ENCODE data around the gene PARP6. TPM values are rescaled to one million over a fixed set of nuclear protein-coding genes. Genes with fewer than 3 reads are reported as not detected.

The PARP6 gene
- total RNA-seq, 3 donors from 2014 or later (not counting 1 experiment from before 2014, with no cell fraction given): 132 to 135 (median 132) TPM

DNA sequence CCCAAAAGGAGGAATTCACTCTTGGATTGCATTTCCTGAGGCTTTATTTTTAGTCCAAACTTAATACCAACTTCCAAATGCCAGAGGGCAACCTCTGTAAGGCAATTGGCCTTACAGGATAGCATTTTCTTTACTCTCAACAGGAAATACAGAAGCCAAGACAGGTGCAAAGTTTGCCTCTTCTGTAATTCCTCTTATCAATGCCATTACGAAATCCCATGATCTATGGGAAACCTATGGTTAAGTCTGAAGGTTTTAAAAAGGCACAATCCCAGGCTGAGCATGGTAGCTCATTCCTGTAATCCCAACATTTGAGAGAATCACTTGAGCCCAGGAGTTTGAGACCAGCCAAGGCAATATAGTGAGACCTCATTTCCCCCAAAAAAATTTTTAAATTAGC is 56.3 kb downstream of the PARP6 start:
- Mint-ChIP-seq H3K4me1 (peaks cover 6 to 16% of the 10 kb centered on the region in 2 donors), H3K9me3 (no peaks in the 10 kb centered on the region), H3K27ac (no peak overlapping the region), H3K4me3 (no peak overlapping the region), H3K27me3 (ENCODE audit: low read depth in 2 of 2) (no peaks in the 10 kb centered on the region), H3K36me3 (no peaks in the 10 kb centered on the region)
- no peaks in the 10 kb centered on the region for H3K27me3 ChIP-seq (ENCODE audit: control insufficient read depth, insufficient read depth, low read length)
- DNase-seq: no peak
- peaks cover 71% of the 10 kb centered on the region for H3K36me3 ChIP-seq (ENCODE audit: control insufficient read depth, insufficient read depth, low read length)
- intact Hi-C loops (cut with micrococcal nuclease): no loop called here
- no peak overlapping the region for H3K27ac ChIP-seq (ENCODE audit: low read length)
- no peak for ATAC-seq
- TF ChIP-seq, protein P1, sequence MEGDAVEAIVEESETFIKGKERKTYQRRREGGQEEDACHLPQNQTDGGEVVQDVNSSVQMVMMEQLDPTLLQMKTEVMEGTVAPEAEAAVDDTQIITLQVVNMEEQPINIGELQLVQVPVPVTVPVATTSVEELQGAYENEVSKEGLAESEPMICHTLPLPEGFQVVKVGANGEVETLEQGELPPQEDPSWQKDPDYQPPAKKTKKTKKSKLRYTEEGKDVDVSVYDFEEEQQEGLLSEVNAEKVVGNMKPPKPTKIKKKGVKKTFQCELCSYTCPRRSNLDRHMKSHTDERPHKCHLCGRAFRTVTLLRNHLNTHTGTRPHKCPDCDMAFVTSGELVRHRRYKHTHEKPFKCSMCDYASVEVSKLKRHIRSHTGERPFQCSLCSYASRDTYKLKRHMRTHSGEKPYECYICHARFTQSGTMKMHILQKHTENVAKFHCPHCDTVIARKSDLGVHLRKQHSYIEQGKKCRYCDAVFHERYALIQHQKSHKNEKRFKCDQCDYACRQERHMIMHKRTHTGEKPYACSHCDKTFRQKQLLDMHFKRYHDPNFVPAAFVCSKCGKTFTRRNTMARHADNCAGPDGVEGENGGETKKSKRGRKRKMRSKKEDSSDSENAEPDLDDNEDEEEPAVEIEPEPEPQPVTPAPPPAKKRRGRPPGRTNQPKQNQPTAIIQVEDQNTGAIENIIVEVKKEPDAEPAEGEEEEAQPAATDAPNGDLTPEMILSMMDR (IDR thresholded peaks at IDR 0.05): no peak
- H3K4me3 ChIP-seq (ENCODE audit: low read length): no peak overlapping the region
- H3K9me3 ChIP-seq (ENCODE audit: control insufficient read depth, insufficient read depth, low read length): no peaks in the 10 kb centered on the region
- 83% methylated on average over 1 of the region's 1 CpG for WGBS (ENCODE audit: insufficient coverage)
- H3K4me1 ChIP-seq (ENCODE audit: control insufficient read depth, insufficient read depth, low read length): no peaks in the 10 kb centered on the region

DNA sequence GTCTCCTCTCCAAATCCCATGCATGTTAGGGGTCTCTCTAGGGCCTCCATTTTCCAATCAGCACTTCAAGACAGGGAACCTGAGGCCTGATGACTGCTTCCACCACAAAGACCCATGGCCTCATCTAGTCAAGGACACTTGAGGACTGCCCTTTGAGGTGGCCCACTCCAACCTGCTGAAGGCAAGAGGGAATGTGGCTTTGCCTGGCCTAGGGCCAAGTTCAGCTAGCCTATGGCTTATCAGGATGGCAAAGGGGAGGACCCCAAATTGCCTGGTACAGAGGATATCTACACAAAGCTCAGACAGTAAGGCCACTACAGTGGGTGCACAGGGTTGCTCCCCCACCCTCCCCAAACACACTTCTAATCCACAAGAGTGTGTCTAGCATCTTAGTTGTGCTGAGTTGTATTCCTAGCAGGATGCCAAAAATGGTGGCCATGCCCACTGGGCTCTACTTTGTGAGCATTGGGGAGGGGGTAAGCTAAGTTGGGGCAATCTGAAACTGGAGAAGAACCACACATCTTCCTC is 64.7 kb downstream of the PARP6 start:
- no peaks in the 10 kb centered on the region for H3K4me1 Mint-ChIP-seq
- H3K27ac ChIP-seq (ENCODE audit: low read length): no peak overlapping the region
- no peak overlapping the region for H3K4me3 ChIP-seq (ENCODE audit: low read length)
- intact Hi-C loops (cut with micrococcal nuclease): no loop called here
- H3K27ac Mint-ChIP-seq: no peak overlapping the region
- H3K4me1 ChIP-seq (ENCODE audit: control insufficient read depth, insufficient read depth, low read length): no peaks in the 10 kb centered on the region
- no peaks in the 10 kb centered on the region for H3K9me3 ChIP-seq (ENCODE audit: control insufficient read depth, insufficient read depth, low read length)
- H3K36me3 Mint-ChIP-seq: peaks cover 15% of the 10 kb centered on the region
- TF ChIP-seq, protein P1 (IDR thresholded peaks at IDR 0.05): no peak
- no peak for DNase-seq
- H3K4me3 Mint-ChIP-seq: no peak overlapping the region
- H3K36me3 ChIP-seq (ENCODE audit: control insufficient read depth, insufficient read depth, low read length): peaks cover 87% of the 10 kb centered on the region
- no peaks in the 10 kb centered on the region for H3K27me3 Mint-ChIP-seq (ENCODE audit: low read depth in 2 of 2)
- H3K27me3 ChIP-seq (ENCODE audit: control insufficient read depth, insufficient read depth, low read length): no peaks in the 10 kb centered on the region
- no peaks in the 10 kb centered on the region for H3K9me3 Mint-ChIP-seq
- no peak for ATAC-seq

DNA sequence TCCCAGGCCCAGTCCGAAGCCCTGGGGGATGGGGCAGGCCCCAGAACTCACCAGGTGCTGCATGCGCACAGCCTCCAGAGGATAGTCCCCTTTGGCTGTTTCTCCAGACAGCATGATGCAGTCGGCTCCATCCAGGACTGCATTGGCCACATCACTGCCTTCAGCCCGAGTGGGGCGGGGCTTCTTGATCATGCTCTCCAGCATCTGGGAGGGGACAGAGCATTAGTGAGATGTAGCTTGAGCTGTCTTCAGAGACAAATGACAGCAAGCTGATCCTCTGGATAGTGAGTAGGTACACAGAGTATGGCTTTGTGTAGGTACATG is 65.7 kb downstream of the PARP6 start:
- no peak overlapping the region for H3K27ac ChIP-seq (ENCODE audit: low read length)
- H3K9me3 ChIP-seq (ENCODE audit: control insufficient read depth, insufficient read depth, low read length): no peaks in the 10 kb centered on the region
- 94% methylated on average over 5 of the region's 5 CpGs for WGBS (ENCODE audit: insufficient coverage)

More for the DNA sequence above, 65.7 kb downstream of the PARP6 start:
- intact Hi-C loops (cut with micrococcal nuclease): no loop called here
- H3K36me3 Mint-ChIP-seq: peaks cover 15% of the 10 kb centered on the region
- no peaks in the 10 kb centered on the region for H3K4me1 ChIP-seq (ENCODE audit: control insufficient read depth, insufficient read depth, low read length)
- ATAC-seq (no peak), DNase-seq (no peak)
- no peak overlapping the region for H3K4me3 ChIP-seq (ENCODE audit: low read length)
- no peaks in the 10 kb centered on the region for H3K4me1 Mint-ChIP-seq
- H3K27ac Mint-ChIP-seq: no peak overlapping the region
- TF ChIP-seq, protein P1 (IDR thresholded peaks at IDR 0.05): no peak
- no peaks in the 10 kb centered on the region for H3K27me3 ChIP-seq (ENCODE audit: control insufficient read depth, insufficient read depth, low read length)
- H3K9me3 Mint-ChIP-seq: no peaks in the 10 kb centered on the region
- no peaks in the 10 kb centered on the region for H3K27me3 Mint-ChIP-seq (ENCODE audit: low read depth in 2 of 2)
- H3K36me3 ChIP-seq (ENCODE audit: control insufficient read depth, insufficient read depth, low read length): peaks cover 90% of the 10 kb centered on the region
- H3K4me3 Mint-ChIP-seq: no peak overlapping the region
